ENCODE results near the gene BPIFA3. TPM values are rescaled to one million over a fixed set of nuclear protein-coding genes. Genes with fewer than 3 reads are reported as not detected.

BPIFA3 gene
- total and polyA plus RNA-seq, 2 of the 8 experiments (the other 6 are each of a cell fraction or from before 2014, with no cell fraction given), result not detected

GRCh38 chr20:33234050-33234449 lies 16.9 kb downstream of the BPIFA3 start:
- POLR2A ChIA-PET (ENCODE audit: partially characterized antibody), result no interaction called here
- Histone ChIP-seq H2BK120ac (replicated peaks; ENCODE audit: low read depth, low read length) (no peak overlapping the region), H3K36me3 (ENCODE audit: control insufficient read depth in 2 of 4, insufficient read depth in 4 of 4, low read length in 3 of 4) (no peaks in the 10 kb centered on the region), H3K79me2 (ENCODE audit: control insufficient read depth in 1 of 2, insufficient read depth in 2 of 2, low read length in 2 of 2) (no peaks in the 10 kb centered on the region), H3K27ac (ENCODE audit: low read depth, low read length) (no peak overlapping the region), H3K14ac (ENCODE audit: insufficient read length) (no peak overlapping the region), H3K23ac (ENCODE audit: insufficient read length) (no peak overlapping the region), H2BK12ac (ENCODE audit: low read depth, low read length) (no peak overlapping the region), H3K4ac (replicated peaks; ENCODE audit: insufficient read length, low read depth, low read length) (no peak overlapping the region), H2AK5ac (ENCODE audit: low read depth, low read length) (no peak overlapping the region), H4K91ac (replicated peaks; ENCODE audit: insufficient read length, low read length) (no peak overlapping the region), H2BK15ac (ENCODE audit: low read length) (no peak overlapping the region), H3K4me1 (replicated peaks in 1 of 4; ENCODE audit: control insufficient read depth in 3 of 4, insufficient read depth in 4 of 4, low read length in 3 of 4) (0 out of 7 replicates have a peak, but pooled peaks cover 0 to 3% (median 0%) of the 10 kb centered on the region in 4 experiments), H3K56ac (replicated peaks; ENCODE audit: insufficient read length, low read depth, low read length) (no peak overlapping the region), H3K23me2 (ENCODE audit: low read depth, low read length) (no peaks in the 10 kb centered on the region), H2BK20ac (ENCODE audit: low read length) (no peak overlapping the region; the same call in 1 of the 2 replicates), H3K4me2 (ENCODE audit: insufficient read depth in 1 of 2, low read depth in 2 of 2, low read length in 2 of 2) (no peak overlapping the region), H3K9me3 (ENCODE audit: insufficient read depth in 2 of 2, low read depth in 1 of 2, low read length in 1 of 2) (no peaks in the 10 kb centered on the region), H2AFZ (ENCODE audit: low read length) (no peak overlapping the region), H4K8ac (ENCODE audit: extremely low read depth, insufficient read depth, low read length) (no peak overlapping the region), H2BK5ac (ENCODE audit: low read depth, low read length) (no peak overlapping the region), H3K4me3 (ENCODE audit: extremely low read depth in 1 of 4, insufficient read depth in 2 of 4, low read depth in 3 of 4, low read length in 4 of 4) (no peak overlapping the region), H3K9ac (replicated peaks in 1 of 4; ENCODE audit: extremely low read depth in 1 of 4, low read depth in 3 of 4, low read length in 3 of 4) (no peak overlapping the region), H4K20me1 (replicated peaks in 1 of 2; ENCODE audit: control insufficient read depth in 1 of 2, insufficient read depth in 2 of 2, low read length in 2 of 2) (no peaks in the 10 kb centered on the region), H3K79me1 (ENCODE audit: low read depth, low read length) (no peaks in the 10 kb centered on the region), H3K18ac (ENCODE audit: extremely low read depth, low read length) (no peak overlapping the region), H3K27me3 (replicated peaks in 1 of 4; ENCODE audit: control insufficient read depth in 3 of 4, extremely low read depth in 1 of 4, insufficient read depth in 3 of 4, low read length in 3 of 4) (no peaks in the 10 kb centered on the region), H4K5ac (ENCODE audit: insufficient read length, low read depth, low read length) (no peak overlapping the region)
- CTCF ChIA-PET (ENCODE audit: partially characterized antibody), result interaction anchor here (0.7 to 3.9 kb wide), 4 partner anchors 35 to 66 kb away, joined by 3 to 15 read pairs (median 4); no protein-coding TSS in a partner anchor
- WGBS, 2 experiments (ENCODE audit: extremely low coverage in 1 of 2, insufficient coverage in 1 of 2, insufficient read length in 1 of 2, insufficient replicate concordance in 2 of 2, low coverage in 1 of 2, low lambda C conversion rate in 2 of 2, missing lambda C conversion rate in 1 of 2), result 85% methylated on average over 2 of the region's 2 CpGs; no CpG with 5 or more reads in 1 of the 2 experiments
- no peak for DNase-seq (ENCODE audit: low read depth in 1 of 2, low spot score in 2 of 2)
- no peak for FAIRE-seq
- no peak for TF ChIP-seq SIX5 (IDR thresholded peaks at IDR 0.05; ENCODE audit: low read depth, low read length)
- TF ChIP-seq JUND (IDR thresholded peaks at IDR 0.05; ENCODE audit: low read length), result no peak
- TF ChIP-seq POLR2A (IDR thresholded peaks at IDR 0.05; ENCODE audit: control extremely low read depth in 1 of 2, low read depth in 2 of 2, low read length in 2 of 2), result no peak
- no peak for TF ChIP-seq PHF8 (conservative IDR thresholded peaks at IDR 0.05; ENCODE audit: low read depth, low read length)
- TF ChIP-seq, protein P1, sequence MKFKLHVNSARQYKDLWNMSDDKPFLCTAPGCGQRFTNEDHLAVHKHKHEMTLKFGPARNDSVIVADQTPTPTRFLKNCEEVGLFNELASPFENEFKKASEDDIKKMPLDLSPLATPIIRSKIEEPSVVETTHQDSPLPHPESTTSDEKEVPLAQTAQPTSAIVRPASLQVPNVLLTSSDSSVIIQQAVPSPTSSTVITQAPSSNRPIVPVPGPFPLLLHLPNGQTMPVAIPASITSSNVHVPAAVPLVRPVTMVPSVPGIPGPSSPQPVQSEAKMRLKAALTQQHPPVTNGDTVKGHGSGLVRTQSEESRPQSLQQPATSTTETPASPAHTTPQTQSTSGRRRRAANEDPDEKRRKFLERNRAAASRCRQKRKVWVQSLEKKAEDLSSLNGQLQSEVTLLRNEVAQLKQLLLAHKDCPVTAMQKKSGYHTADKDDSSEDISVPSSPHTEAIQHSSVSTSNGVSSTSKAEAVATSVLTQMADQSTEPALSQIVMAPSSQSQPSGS (IDR thresholded peaks at IDR 0.05; ENCODE audit: low read length), result no peak
- TF ChIP-seq RAD21 (IDR thresholded peaks at IDR 0.05 in 1 of 2, conservative IDR thresholded peaks at IDR 0.05 in 1 of 2; ENCODE audit: low read depth in 2 of 2, low read length in 2 of 2), result no peak
- TF ChIP-seq SIN3A (conservative IDR thresholded peaks at IDR 0.05 in 1 of 2, IDR thresholded peaks at IDR 0.05 in 1 of 2; ENCODE audit: low read depth in 1 of 2, low read length in 2 of 2), result no peak
- no peak for TF ChIP-seq SIRT6 (IDR thresholded peaks at IDR 0.05; ENCODE audit: low read length)
- no peak for TF ChIP-seq MAFK (IDR thresholded peaks at IDR 0.05; ENCODE audit: low read depth, low read length)
- no peak for TF ChIP-seq TEAD4 (IDR thresholded peaks at IDR 0.05; ENCODE audit: low read depth, low read length)
- no peak for TF ChIP-seq KDM4A (IDR thresholded peaks at IDR 0.05; ENCODE audit: low read depth, low read length, severe bottlenecking)
- TF ChIP-seq HDAC6 (IDR thresholded peaks at IDR 0.05; ENCODE audit: low read depth, low read length), result no peak
- TF ChIP-seq ZNF274 (IDR thresholded peaks at IDR 0.05; ENCODE audit: borderline replicate concordance, extremely low read depth, low read length), result no peak

Measured in H1 (cell line).